SK-N-SH (cell line): Measurements from ENCODE around the gene FAM204A. TPM values are rescaled to one million over a fixed set of nuclear protein-coding genes. Genes with fewer than 3 reads are reported as not detected.

Experiments
- CTCF ChIA-PET: fragments of 300-600, 350-600 bp; formaldehyde crosslinking; extraction: SDS; loops from one replicate; lab custom pipeline; 2021; lab: Yijun Ruan, JAX
- POLR2A ChIA-PET: fragments of 350-600 bp; sonication (Branson Sonifier 250); formaldehyde crosslinking; extraction: SDS; loops from one replicate; lab custom pipeline; 2020; ENCODE audit warnings: antibody characterized with exemption, inconsistent platforms; lab: Yijun Ruan, JAX
- DNase-seq: peaks from one replicate; pipeline ENCODE4 v3.0.0; 2012
- H2AFZ ChIP-seq: fragments of 200-600 bp; sonication (generic); 2 replicates; pipeline ENCODE4 v1.8.1; 2016; ENCODE audit warnings: antibody characterized with exemption, mild to moderate bottlenecking, low read depth
- H3F3A ChIP-seq: fragments of 200-600 bp; sonication (generic); replicated peaks from 2 replicates; pipeline ENCODE3; 2016; ENCODE audit warnings: antibody characterized with exemption, mild to moderate bottlenecking; ENCODE audit not compliant: insufficient read depth
- H3K27ac ChIP-seq, 2 experiments: fragments of 200-500 bp in 1 of 2; fragments of 200-600 bp in 1 of 2; sonication (Bioruptor generic) in 1 of 2; sonication (generic), shearing (Covaris generic) in 1 of 2; 2 replicates each; pipeline versions ENCODE4 v1.5.1 to v1.6.1; 2014 to 2016; ENCODE audit warnings: low read depth in 2 of 2, inconsistent platforms in 1 of 2, low read length in 1 of 2, mild to moderate bottlenecking in 1 of 2, mixed read lengths in 1 of 2
- H3K27me3 ChIP-seq: fragments of 200-600 bp; sonication (generic), shearing (Covaris generic); 2 replicates; pipeline ENCODE4 v1.6.1; 2016; ENCODE audit warnings: mixed run types; ENCODE audit not compliant: insufficient read depth
- H3K36me3 ChIP-seq, 2 experiments: fragments of 200-500 bp in 1 of 2; fragments of 200-600 bp in 1 of 2; sonication (Bioruptor generic) in 1 of 2; sonication (generic) in 1 of 2; replicated peaks in 1 of 2; 2 replicates each; pipeline versions ENCODE3 to v1.5.1; 2014 to 2016; ENCODE audit warnings: low read length in 1 of 2, mild to moderate bottlenecking in 1 of 2; ENCODE audit not compliant: insufficient read depth in 2 of 2, control insufficient read depth in 1 of 2
- H3K4me1 ChIP-seq, 2 experiments: fragments of 200-500 bp in 1 of 2; fragments of 200-600 bp in 1 of 2; sonication (Bioruptor generic) in 1 of 2; sonication (generic), shearing (Covaris generic) in 1 of 2; 2 replicates each; pipeline versions ENCODE4 v1.5.1 to v1.6.1; 2014 to 2016; ENCODE audit warnings: low read depth in 1 of 2, low read length in 1 of 2, mixed run types in 1 of 2; ENCODE audit not compliant: insufficient read depth in 2 of 2, control insufficient read depth in 1 of 2
- H3K4me2 ChIP-seq: fragments of 200-600 bp; sonication (generic), shearing (Covaris generic); 2 replicates; pipeline ENCODE4 v1.6.1; 2017; ENCODE audit warnings: mixed run types
- H3K4me3 ChIP-seq, 2 experiments: fragments of 200-500 bp in 1 of 2; fragments of 200-600 bp in 1 of 2; sonication (Bioruptor generic) in 1 of 2; sonication (generic), shearing (Covaris generic) in 1 of 2; 2 replicates each; pipeline versions ENCODE4 v1.5.1 to v1.8.1; 2014 to 2016; ENCODE audit warnings: low read depth in 2 of 2, inconsistent platforms in 1 of 2, low read length in 1 of 2, mild to moderate bottlenecking in 1 of 2, mixed read lengths in 1 of 2, moderate library complexity in 1 of 2
- H3K79me2 ChIP-seq: fragments of 200-600 bp; sonication (generic); 2 replicates; pipeline ENCODE4 v1.8.1; 2017; ENCODE audit warnings: mild to moderate bottlenecking; ENCODE audit not compliant: insufficient read depth
- H3K9ac ChIP-seq: fragments of 200-600 bp; sonication (generic); 2 replicates; pipeline ENCODE4 v1.6.1; 2017; ENCODE audit warnings: mixed run types
- H3K9me2 ChIP-seq: fragments of 200-600 bp; sonication (generic); 2 replicates; pipeline ENCODE4 v1.6.1; 2017; ENCODE audit warnings: mixed run types
- H3K9me3 ChIP-seq: fragments of 200-600 bp; sonication (generic); 2 replicates; pipeline ENCODE4 v1.6.1; 2017; ENCODE audit warnings: mixed run types, mild to moderate bottlenecking, moderate library complexity
- H4K20me1 ChIP-seq: fragments of 200-600 bp; sonication (generic); 2 replicates; pipeline ENCODE4 v1.6.1; 2017; ENCODE audit warnings: mild to moderate bottlenecking, mixed run types; ENCODE audit not compliant: insufficient read depth
- CHD2 ChIP-seq: fragments of 150-350 bp; IDR thresholded peaks from 2 replicates; pipeline ENCODE4 v1.6.1; 2018; ENCODE audit warnings: low read length; ENCODE audit not compliant: partially characterized antibody
- ELF1 ChIP-seq: IDR thresholded peaks from 2 replicates; pipeline ENCODE4 v1.4.0; 2012
- EP300 ChIP-seq, 2 experiments: IDR thresholded peaks; 2 replicates each; pipeline versions ENCODE4 v1.4.0 to v1.6.1; 2012; ENCODE audit warnings: borderline replicate concordance in 1 of 2, low read depth in 1 of 2, low read length in 1 of 2
- FOXJ3 ChIP-seq: sonication (generic); formaldehyde crosslinking; IDR thresholded peaks from 2 replicates; pipeline ENCODE4 v1.5.1; 2020; ENCODE audit warnings: mild to moderate bottlenecking, missing genetic modification reagents
- GATA2 ChIP-seq: sonication (generic); formaldehyde crosslinking; IDR thresholded peaks from 2 replicates; pipeline ENCODE4 v1.5.0; 2020; ENCODE audit warnings: mild to moderate bottlenecking, missing genetic modification reagents
- MEF2A ChIP-seq: IDR thresholded peaks from 2 replicates; pipeline ENCODE4 v1.4.0; 2012; ENCODE audit warnings: low read depth, borderline replicate concordance
- MXI1 ChIP-seq: IDR thresholded peaks from 2 replicates; pipeline ENCODE4 v1.6.1; 2012; ENCODE audit warnings: mild to moderate bottlenecking, low read depth, low read length, improper control_type of control experiment
- NRF1 ChIP-seq: IDR thresholded peaks from 2 replicates; pipeline ENCODE4 v1.6.1; 2012; ENCODE audit warnings: low read depth, mild to moderate bottlenecking, low read length
- RCOR1 ChIP-seq: fragments of 150-350 bp; IDR thresholded peaks from 2 replicates; pipeline ENCODE4 v1.6.1; 2017; ENCODE audit warnings: antibody characterized with exemption, low read length
- RFX5 ChIP-seq: IDR thresholded peaks from 2 replicates; pipeline ENCODE4 v1.6.1; 2012; ENCODE audit warnings: mild to moderate bottlenecking, improper control_type of control experiment, low read length
- WGBS: methylation state at CpG from one replicate; pipeline ENCODE4 v1.1.6; 2017; ENCODE audit warnings: low lambda C conversion rate; 5-methylcytosine and 5-hydroxymethylcytosine counted together
- polyA plus RNA-seq, 3 experiments: library from polyadenylated mRNA; depleted of rRNA; stranded (reverse); fragments of >200 nt; gene quantifications; 2 replicates each; pipeline ENCODE4 v1.2.3, GENCODE V29; 2012
- TF ChIP-seq, protein P1 (sequence below): IDR thresholded peaks from 2 replicates; pipeline ENCODE4 v1.4.0; 2012; ENCODE audit warnings: low read depth, borderline replicate concordance
- TF ChIP-seq, protein P2 (sequence below): IDR thresholded peaks from 2 replicates; pipeline ENCODE4 v1.6.1; 2012; ENCODE audit warnings: mild to moderate bottlenecking, low read depth, low read length, moderate library complexity
- TF ChIP-seq, protein P3 (sequence below): fragments of 200-600 bp; sonication (generic); IDR thresholded peaks from 2 replicates; pipeline ENCODE4 v1.6.1; 2017; ENCODE audit warnings: antibody characterized with exemption, mild to moderate bottlenecking, moderate library complexity

FAM204A gene
- polyA plus RNA-seq, 1 of the 3 experiments (the other 2 are of a cell fraction), result 10.8 TPM

DNA sequence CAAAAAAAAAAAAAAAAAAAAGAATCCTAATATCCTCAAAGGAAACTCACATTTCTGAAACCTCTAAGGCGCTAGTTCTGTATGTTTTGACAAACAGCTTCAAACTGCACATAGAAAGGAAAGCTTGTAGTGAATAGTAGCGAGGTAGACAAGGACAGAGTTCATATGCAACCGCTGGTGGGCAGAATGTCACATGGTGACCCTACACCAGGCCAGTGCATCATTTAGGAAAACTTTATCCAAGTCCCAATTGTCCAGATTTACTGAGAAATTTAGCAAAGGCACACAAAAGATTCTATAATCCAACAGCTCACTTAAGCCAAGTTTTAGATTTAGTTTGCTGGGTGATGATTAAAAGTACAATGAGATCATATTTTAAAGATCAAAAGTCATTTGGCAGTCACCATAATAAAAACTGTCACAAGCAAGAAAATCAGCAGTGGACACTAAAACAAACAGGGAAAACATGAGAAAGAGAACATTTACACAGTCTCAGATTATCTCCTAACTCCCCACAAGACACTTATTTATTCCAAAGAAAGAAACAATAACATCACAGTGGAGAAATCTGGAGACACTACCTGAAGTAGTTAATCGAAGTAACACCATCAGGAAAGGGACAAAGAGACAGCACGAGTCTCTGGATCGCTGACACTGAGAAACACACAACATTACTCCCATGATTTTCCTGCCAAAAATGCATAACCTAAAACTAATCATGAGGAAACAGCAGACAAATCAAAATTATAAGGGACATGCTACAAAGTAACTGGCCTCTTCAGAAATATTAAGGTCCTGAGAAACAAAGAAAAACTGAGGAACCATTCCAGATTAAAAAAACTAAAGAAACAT is 20.2 kb downstream of the FAM204A start (continued):
- TF ChIP-seq, protein P1, sequence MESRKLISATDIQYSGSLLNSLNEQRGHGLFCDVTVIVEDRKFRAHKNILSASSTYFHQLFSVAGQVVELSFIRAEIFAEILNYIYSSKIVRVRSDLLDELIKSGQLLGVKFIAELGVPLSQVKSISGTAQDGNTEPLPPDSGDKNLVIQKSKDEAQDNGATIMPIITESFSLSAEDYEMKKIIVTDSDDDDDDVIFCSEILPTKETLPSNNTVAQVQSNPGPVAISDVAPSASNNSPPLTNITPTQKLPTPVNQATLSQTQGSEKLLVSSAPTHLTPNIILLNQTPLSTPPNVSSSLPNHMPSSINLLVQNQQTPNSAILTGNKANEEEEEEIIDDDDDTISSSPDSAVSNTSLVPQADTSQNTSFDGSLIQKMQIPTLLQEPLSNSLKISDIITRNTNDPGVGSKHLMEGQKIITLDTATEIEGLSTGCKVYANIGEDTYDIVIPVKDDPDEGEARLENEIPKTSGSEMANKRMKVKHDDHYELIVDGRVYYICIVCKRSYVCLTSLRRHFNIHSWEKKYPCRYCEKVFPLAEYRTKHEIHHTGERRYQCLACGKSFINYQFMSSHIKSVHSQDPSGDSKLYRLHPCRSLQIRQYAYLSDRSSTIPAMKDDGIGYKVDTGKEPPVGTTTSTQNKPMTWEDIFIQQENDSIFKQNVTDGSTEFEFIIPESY, result no peak

DNA sequence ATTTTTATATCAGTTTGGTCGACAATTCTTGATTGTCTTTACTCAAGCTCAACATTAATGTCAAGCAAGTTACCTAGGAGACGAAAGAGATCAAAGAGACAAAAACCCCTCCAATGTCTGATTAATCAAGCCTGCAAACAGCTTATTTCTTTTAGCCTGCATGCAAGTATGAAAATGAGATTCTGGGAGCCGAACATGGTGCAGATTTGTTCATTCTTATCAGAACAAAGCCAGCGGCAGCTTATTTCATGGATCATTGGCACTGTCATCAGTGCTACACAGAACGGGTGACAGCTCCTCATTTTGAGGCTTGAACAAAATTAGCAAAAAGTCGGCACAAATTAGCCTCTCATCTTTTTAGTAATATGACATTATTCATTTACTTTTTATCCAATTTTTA is 26.5 kb downstream of the FAM204A start:
- Histone ChIP-seq H3K27ac (no peak overlapping the region; a peak in 1 of 4 replicates), H2AFZ (no peak overlapping the region), H3K36me3 (peaks cover 51% of the 10 kb centered on the region in 2 experiments), H3K27me3 (no peaks in the 10 kb centered on the region), H3K4me1 (peaks cover 9 to 31% of the 10 kb centered on the region in 2 experiments), H3K4me2 (no peak overlapping the region), H4K20me1 (no peaks in the 10 kb centered on the region), H3F3A (no peaks in the 10 kb centered on the region), H3K9me3 (no peaks in the 10 kb centered on the region), H3K9me2 (no peaks in the 10 kb centered on the region), H3K4me3 (no peak overlapping the region)
- 65% methylated on average over 6 of the region's 6 CpGs for WGBS
- CTCF ChIA-PET, result interaction anchor here (1.1 to 1.8 kb wide), 6 partner anchors 8 to 819 kb away, joined by 3 to 4 read pairs (median 4); no protein-coding TSS in a partner anchor
- TF ChIP-seq GATA2 (CRISPR knock-in tag) (no peak), CHD2 (no peak), MXI1 (no peak), RCOR1 (no peak), ELF1 (no peak), FOXJ3 (CRISPR knock-in tag) (no peak), NRF1 (no peak), RFX5 (no peak), EP300 (IDR thresholded peaks at IDR 0.05; ENCODE audit: borderline replicate concordance in 1 of 2, low read depth in 1 of 2, low read length in 1 of 2) (no peak), MEF2A (no peak)
- TF ChIP-seq, protein P2, sequence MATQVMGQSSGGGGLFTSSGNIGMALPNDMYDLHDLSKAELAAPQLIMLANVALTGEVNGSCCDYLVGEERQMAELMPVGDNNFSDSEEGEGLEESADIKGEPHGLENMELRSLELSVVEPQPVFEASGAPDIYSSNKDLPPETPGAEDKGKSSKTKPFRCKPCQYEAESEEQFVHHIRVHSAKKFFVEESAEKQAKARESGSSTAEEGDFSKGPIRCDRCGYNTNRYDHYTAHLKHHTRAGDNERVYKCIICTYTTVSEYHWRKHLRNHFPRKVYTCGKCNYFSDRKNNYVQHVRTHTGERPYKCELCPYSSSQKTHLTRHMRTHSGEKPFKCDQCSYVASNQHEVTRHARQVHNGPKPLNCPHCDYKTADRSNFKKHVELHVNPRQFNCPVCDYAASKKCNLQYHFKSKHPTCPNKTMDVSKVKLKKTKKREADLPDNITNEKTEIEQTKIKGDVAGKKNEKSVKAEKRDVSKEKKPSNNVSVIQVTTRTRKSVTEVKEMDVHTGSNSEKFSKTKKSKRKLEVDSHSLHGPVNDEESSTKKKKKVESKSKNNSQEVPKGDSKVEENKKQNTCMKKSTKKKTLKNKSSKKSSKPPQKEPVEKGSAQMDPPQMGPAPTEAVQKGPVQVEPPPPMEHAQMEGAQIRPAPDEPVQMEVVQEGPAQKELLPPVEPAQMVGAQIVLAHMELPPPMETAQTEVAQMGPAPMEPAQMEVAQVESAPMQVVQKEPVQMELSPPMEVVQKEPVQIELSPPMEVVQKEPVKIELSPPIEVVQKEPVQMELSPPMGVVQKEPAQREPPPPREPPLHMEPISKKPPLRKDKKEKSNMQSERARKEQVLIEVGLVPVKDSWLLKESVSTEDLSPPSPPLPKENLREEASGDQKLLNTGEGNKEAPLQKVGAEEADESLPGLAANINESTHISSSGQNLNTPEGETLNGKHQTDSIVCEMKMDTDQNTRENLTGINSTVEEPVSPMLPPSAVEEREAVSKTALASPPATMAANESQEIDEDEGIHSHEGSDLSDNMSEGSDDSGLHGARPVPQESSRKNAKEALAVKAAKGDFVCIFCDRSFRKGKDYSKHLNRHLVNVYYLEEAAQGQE, result no peak
- TF ChIP-seq, protein P3, sequence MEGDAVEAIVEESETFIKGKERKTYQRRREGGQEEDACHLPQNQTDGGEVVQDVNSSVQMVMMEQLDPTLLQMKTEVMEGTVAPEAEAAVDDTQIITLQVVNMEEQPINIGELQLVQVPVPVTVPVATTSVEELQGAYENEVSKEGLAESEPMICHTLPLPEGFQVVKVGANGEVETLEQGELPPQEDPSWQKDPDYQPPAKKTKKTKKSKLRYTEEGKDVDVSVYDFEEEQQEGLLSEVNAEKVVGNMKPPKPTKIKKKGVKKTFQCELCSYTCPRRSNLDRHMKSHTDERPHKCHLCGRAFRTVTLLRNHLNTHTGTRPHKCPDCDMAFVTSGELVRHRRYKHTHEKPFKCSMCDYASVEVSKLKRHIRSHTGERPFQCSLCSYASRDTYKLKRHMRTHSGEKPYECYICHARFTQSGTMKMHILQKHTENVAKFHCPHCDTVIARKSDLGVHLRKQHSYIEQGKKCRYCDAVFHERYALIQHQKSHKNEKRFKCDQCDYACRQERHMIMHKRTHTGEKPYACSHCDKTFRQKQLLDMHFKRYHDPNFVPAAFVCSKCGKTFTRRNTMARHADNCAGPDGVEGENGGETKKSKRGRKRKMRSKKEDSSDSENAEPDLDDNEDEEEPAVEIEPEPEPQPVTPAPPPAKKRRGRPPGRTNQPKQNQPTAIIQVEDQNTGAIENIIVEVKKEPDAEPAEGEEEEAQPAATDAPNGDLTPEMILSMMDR, result no peak
- TF ChIP-seq, protein P1, result no peak
- TF ChIP-seq, all 33 proteins: peak for 0
- POLR2A ChIA-PET, result interaction anchor here (0.9 kb wide), 1 partner anchor 59 kb away, joined by 3 read pairs; no protein-coding TSS in a partner anchor
- Histone ChIP-seq H3K9ac (no peak overlapping the region), H3K79me2 (no peaks in the 10 kb centered on the region; the same call in 1 of the 2 replicates)
- no peak for DNase-seq
